H1 (cell line): ENCODE results near the gene CYB5R2. TPM values are rescaled to one million over a fixed set of nuclear protein-coding genes. Genes with fewer than 3 reads are reported as not detected.

Experiments used
- CTCF ChIA-PET: fragments of 300-600 bp; sonication (Branson Sonifier 250); formaldehyde crosslinking; loops from one replicate; lab custom pipeline; 2021; ENCODE audit not compliant: partially characterized antibody; lab: Charles Lee
- POLR2A ChIA-PET: fragments of 300-600 bp; sonication (Branson Sonifier 250); formaldehyde crosslinking; loops from one replicate; lab custom pipeline; 2021; ENCODE audit warnings: inconsistent platforms; ENCODE audit not compliant: partially characterized antibody; lab: Charles Lee
- DNase-seq, 2 experiments: peaks; one replicate each; pipeline versions ENCODE4 v3.0.0 to v3.0.0-alpha.2; 2010 to 2022; ENCODE audit warnings: low spot score in 2 of 2, low read depth in 1 of 2, mixed read lengths in 1 of 2
- FAIRE-seq: peaks from 2 replicates; lab custom pipeline; 2011; peaks lifted over from hg19 to GRCh38; lab: Jason Lieb, UNC
- H2AFZ ChIP-seq: 2 replicates; pipeline ENCODE4 v1.8.1; 2012; ENCODE audit warnings: low read length, inconsistent platforms
- H2AK5ac ChIP-seq: 2 replicates; pipeline ENCODE4 v1.6.1; 2013; ENCODE audit warnings: low read depth, low read length
- H2BK120ac ChIP-seq: replicated peaks from 2 replicates; pipeline ENCODE3; 2013; ENCODE audit warnings: low read depth, low read length, inconsistent platforms
- H2BK12ac ChIP-seq: 2 replicates; pipeline ENCODE4 v1.6.1; 2013; ENCODE audit warnings: low read depth, low read length
- H2BK15ac ChIP-seq: 2 replicates; pipeline ENCODE4 v1.6.1; 2013; ENCODE audit warnings: low read length
- H2BK20ac ChIP-seq: 2 replicates; pipeline ENCODE4 v1.6.1; 2013; ENCODE audit warnings: low read length
- H2BK5ac ChIP-seq: 2 replicates; pipeline ENCODE4 v1.6.1; 2013; ENCODE audit warnings: low read depth, low read length
- H3K14ac ChIP-seq: 2 replicates; pipeline ENCODE4 v1.6.1; 2013; ENCODE audit warnings: inconsistent platforms; ENCODE audit not compliant: insufficient read length
- H3K18ac ChIP-seq: 2 replicates; pipeline ENCODE4 v1.6.1; 2013; ENCODE audit warnings: low read length; ENCODE audit errors: extremely low read depth
- H3K23ac ChIP-seq: 2 replicates; pipeline ENCODE4 v1.6.1; 2013; ENCODE audit warnings: inconsistent platforms; ENCODE audit not compliant: insufficient read length
- H3K23me2 ChIP-seq: 2 replicates; pipeline ENCODE4 v1.6.1; 2013; ENCODE audit warnings: low read depth, low read length
- H3K27ac ChIP-seq: 2 replicates; pipeline ENCODE4 v1.6.1; 2011; ENCODE audit warnings: low read depth, low read length, inconsistent platforms
- H3K27me3 ChIP-seq, 4 experiments: replicated peaks in 1 of 4; 1 replicate in 1 of 4; 2 replicates in 3 of 4; pipeline versions ENCODE4 v1.6.1 to v1.8.1; 2011 to 2013; ENCODE audit warnings: low read length in 3 of 4, mild to moderate bottlenecking in 3 of 4, inconsistent platforms in 2 of 4, mixed read lengths in 2 of 4, moderate library complexity in 1 of 4; ENCODE audit not compliant: control insufficient read depth in 3 of 4, insufficient read depth in 3 of 4; ENCODE audit errors: extremely low read depth in 1 of 4
- H3K36me3 ChIP-seq, 4 experiments: 2 replicates each; pipeline versions ENCODE4 v1.6.1 to v1.8.1; 2011 to 2013; ENCODE audit warnings: mild to moderate bottlenecking in 4 of 4, low read length in 3 of 4, moderate library complexity in 2 of 4, control low read depth in 1 of 4, inconsistent platforms in 1 of 4; ENCODE audit not compliant: insufficient read depth in 4 of 4, control insufficient read depth in 2 of 4
- H3K4ac ChIP-seq: replicated peaks from 2 replicates; pipeline ENCODE3; 2013; ENCODE audit warnings: low read length, low read depth, mixed read lengths, inconsistent platforms; ENCODE audit not compliant: insufficient read length
- H3K4me1 ChIP-seq, 4 experiments: replicated peaks in 1 of 4; 1 replicate in 1 of 4; 2 replicates in 3 of 4; pipeline versions ENCODE4 v1.6.1 to v1.8.1; 2011 to 2013; ENCODE audit warnings: low read length in 3 of 4, inconsistent platforms in 2 of 4, mixed read lengths in 1 of 4; ENCODE audit not compliant: insufficient read depth in 4 of 4, control insufficient read depth in 3 of 4
- H3K4me2 ChIP-seq, 2 experiments: 2 replicates each; pipeline versions ENCODE4 v1.6.1 to v1.8.1; 2011 to 2013; ENCODE audit warnings: low read depth in 2 of 2, low read length in 2 of 2, control low read depth in 1 of 2, inconsistent platforms in 1 of 2, mild to moderate bottlenecking in 1 of 2; ENCODE audit not compliant: insufficient read depth in 1 of 2
- H3K4me3 ChIP-seq, 4 experiments: fragments of 200-600, 300-600 bp in 1 of 4; sonication (generic), shearing (Covaris generic), sonication (Bioruptor Twin) in 1 of 4; 2 replicates each; pipeline versions ENCODE4 v1.5.1 to v1.8.1; 2011 to 2016; ENCODE audit warnings: low read length in 4 of 4, low read depth in 3 of 4, control low read depth in 2 of 4, inconsistent platforms in 2 of 4, mild to moderate bottlenecking in 2 of 4, mixed read lengths in 1 of 4, moderate library complexity in 1 of 4; ENCODE audit not compliant: insufficient read depth in 2 of 4; ENCODE audit errors: extremely low read depth in 1 of 4
- H3K56ac ChIP-seq: replicated peaks from 2 replicates; pipeline ENCODE3; 2013; ENCODE audit warnings: low read depth, mild to moderate bottlenecking, mixed read lengths, low read length, inconsistent platforms; ENCODE audit not compliant: insufficient read length
- H3K79me1 ChIP-seq: 2 replicates; pipeline ENCODE4 v1.6.1; 2013; ENCODE audit warnings: low read depth, low read length, control low read depth
- H3K79me2 ChIP-seq, 2 experiments: 2 replicates each; pipeline versions ENCODE4 v1.6.1 to v1.8.1; 2012 to 2013; ENCODE audit warnings: low read length in 2 of 2, mild to moderate bottlenecking in 2 of 2, inconsistent platforms in 1 of 2; ENCODE audit not compliant: insufficient read depth in 2 of 2, control insufficient read depth in 1 of 2
- H3K9ac ChIP-seq, 4 experiments: replicated peaks in 1 of 4; 1 replicate in 1 of 4; 2 replicates in 3 of 4; pipeline versions ENCODE4 v1.6.1 to v1.8.1; 2011 to 2013; ENCODE audit warnings: low read depth in 3 of 4, low read length in 3 of 4, control low read depth in 2 of 4, mild to moderate bottlenecking in 2 of 4, moderate library complexity in 2 of 4, inconsistent platforms in 1 of 4; ENCODE audit errors: extremely low read depth in 1 of 4
- H3K9me3 ChIP-seq, 2 experiments: 2 replicates each; pipeline versions ENCODE4 v1.6.1 to v1.8.1; 2012 to 2013; ENCODE audit warnings: mild to moderate bottlenecking in 2 of 2, moderate library complexity in 2 of 2, control low read depth in 1 of 2, inconsistent platforms in 1 of 2, low read depth in 1 of 2, low read length in 1 of 2, mixed read lengths in 1 of 2; ENCODE audit not compliant: insufficient read depth in 2 of 2
- H4K20me1 ChIP-seq, 2 experiments: replicated peaks in 1 of 2; 2 replicates each; pipeline versions ENCODE3 to v1.8.1; 2011 to 2013; ENCODE audit warnings: inconsistent platforms in 2 of 2, low read length in 2 of 2, mild to moderate bottlenecking in 1 of 2; ENCODE audit not compliant: insufficient read depth in 2 of 2, control insufficient read depth in 1 of 2
- H4K5ac ChIP-seq: 2 replicates; pipeline ENCODE4 v1.6.1; 2013; ENCODE audit warnings: low read length, low read depth, mixed read lengths, inconsistent platforms; ENCODE audit not compliant: insufficient read length
- H4K8ac ChIP-seq: 2 replicates; pipeline ENCODE4 v1.8.0; 2013; ENCODE audit warnings: mild to moderate bottlenecking, moderate library complexity, low read length, inconsistent platforms; ENCODE audit not compliant: insufficient read depth; ENCODE audit errors: extremely low read depth
- H4K91ac ChIP-seq: replicated peaks from 2 replicates; pipeline ENCODE3; 2013; ENCODE audit warnings: low read length, mixed read lengths, inconsistent platforms; ENCODE audit not compliant: insufficient read length
- BACH1 ChIP-seq: IDR thresholded peaks from 2 replicates; pipeline ENCODE4 v1.6.1; 2012; ENCODE audit warnings: low read length, improper control_type of control experiment
- BRCA1 ChIP-seq: IDR thresholded peaks from 2 replicates; pipeline ENCODE4 v1.6.1; 2012; ENCODE audit warnings: low read depth, low read length, improper control_type of control experiment
- CHD2 ChIP-seq: IDR thresholded peaks from 2 replicates; pipeline ENCODE4 v1.6.1; 2012; ENCODE audit warnings: low read length, improper control_type of control experiment
- GTF2F1 ChIP-seq: IDR thresholded peaks from 2 replicates; pipeline ENCODE4 v1.6.1; 2012; ENCODE audit warnings: low read depth, low read length, improper control_type of control experiment, borderline replicate concordance
- KDM5A ChIP-seq: fragments of 200-600 bp; IDR thresholded peaks from 2 replicates; pipeline ENCODE4 v1.7.1; 2012; ENCODE audit warnings: mild to moderate bottlenecking, low read length, inconsistent platforms, mixed read lengths
- RBBP5 ChIP-seq: IDR thresholded peaks from 2 replicates; pipeline ENCODE4 v1.7.1; 2012; ENCODE audit warnings: low read depth, mild to moderate bottlenecking, inconsistent platforms, low read length, moderate library complexity, borderline replicate concordance
- RXRA ChIP-seq: IDR thresholded peaks from 2 replicates; pipeline ENCODE4 v1.6.1; 2011; ENCODE audit warnings: low read depth, mild to moderate bottlenecking, low read length, moderate library complexity; ENCODE audit not compliant: insufficient read depth
- SIRT6 ChIP-seq: IDR thresholded peaks from one replicate; pipeline ENCODE4 v1.7.1; 2012; ENCODE audit warnings: low read length, inconsistent platforms
- TEAD4 ChIP-seq: IDR thresholded peaks from 2 replicates; pipeline ENCODE4 v1.6.1; 2012; ENCODE audit warnings: low read depth, low read length, inconsistent platforms, mixed read lengths
- WGBS, 2 experiments: shearing (Covaris generic) in 1 of 2; methylation state at CpG; one replicate each; pipeline versions ENCODE4 v1.1.6 to v1.1.7; 2013 to 2015; ENCODE audit warnings: low lambda C conversion rate in 2 of 2, mixed read lengths in 2 of 2, inconsistent platforms in 1 of 2, low coverage in 1 of 2, missing lambda C conversion rate in 1 of 2; ENCODE audit not compliant: insufficient replicate concordance in 2 of 2, insufficient coverage in 1 of 2, insufficient read length in 1 of 2; ENCODE audit errors: extremely low coverage in 1 of 2, missing lambda C conversion rate in 1 of 2; 5-methylcytosine and 5-hydroxymethylcytosine counted together
- polyA plus RNA-seq, 7 experiments: library from polyadenylated mRNA; depleted of rRNA in 3 of 7; stranded (reverse) in 5 of 7; unstranded in 2 of 7; fragments of >200 nt in 5 of 7; fragments of 200-250 nt in 2 of 7; gene quantifications; 1 replicate in 5 of 7; 2 replicates in 1 of 7; 4 replicates in 1 of 7; pipeline versions ENCODE4 v1.2.1 to v1.2.3, GENCODE V29; 2011 to 2013; ENCODE audit warnings: missing spikeins in 2 of 7, mixed read lengths in 2 of 7
- total RNA-seq: library from RNA; stranded (reverse); fragmentation: NEBNext Ultra II Directional; extraction: Animal tissue kit (Norgen Biotek cat#: 25700); gene quantifications from 2 replicates; pipeline ENCODE4 v1.2.1, GENCODE V29; 2021
- TF ChIP-seq, protein P1 (sequence below), 3 experiments: IDR thresholded peaks; 1 replicate in 2 of 3; 2 replicates in 1 of 3; pipeline versions ENCODE4 v1.5.1 to v1.6.1; 2011; ENCODE audit warnings: low read length in 3 of 3, mild to moderate bottlenecking in 3 of 3, inconsistent platforms in 2 of 3, low read depth in 1 of 3, moderate library complexity in 1 of 3; ENCODE audit not compliant: insufficient read depth in 1 of 3; ENCODE audit errors: control extremely low read depth in 1 of 3
- TF ChIP-seq, protein P2 (sequence below): IDR thresholded peaks from 2 replicates; pipeline ENCODE4 v1.6.1; 2011; ENCODE audit warnings: low read length, improper control_type of control experiment

Gene CYB5R2
- total and polyA plus RNA-seq, 2 of the 8 experiments (the other 6 are each of a cell fraction or from before 2014, with no cell fraction given): 53.0 to 55.9 TPM

DNA sequence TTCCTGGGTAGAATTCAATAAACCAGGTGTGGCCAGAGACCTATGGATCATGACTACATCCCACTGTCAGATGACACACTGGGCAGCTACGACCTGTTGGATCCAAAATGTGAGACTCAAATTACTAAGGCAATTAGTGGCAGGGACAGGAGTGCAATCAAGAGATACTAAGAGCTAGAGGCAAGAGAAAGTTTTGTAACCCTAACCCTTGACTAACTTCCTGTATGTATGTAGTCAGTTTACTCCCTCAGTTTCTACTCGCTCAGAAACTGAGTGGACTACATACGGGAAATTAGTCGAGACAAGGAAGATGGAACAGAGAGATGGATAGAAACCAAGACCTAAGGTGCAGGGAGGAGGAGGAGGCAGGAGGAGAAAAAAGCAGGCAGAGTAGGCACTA is 2.7 kb downstream of the CYB5R2 start:
- DNase-seq (no peak), FAIRE-seq (no peak)
- ChIA-PET CTCF (interaction anchor here (1.1 to 5.7 kb wide), 8 partner anchors 11 to 141 kb away, joined by 3 to 43 read pairs (median 4); no protein-coding TSS in a partner anchor), POLR2A (interaction anchor here (1.8 kb wide), 1 partner anchor 11 kb away, joined by 4 read pairs; no protein-coding TSS in a partner anchor)
- no peak overlapping the region for H3K56ac ChIP-seq
- H3K18ac ChIP-seq: no peak overlapping the region
- no peak overlapping the region for H3K14ac ChIP-seq
- H3K79me1 ChIP-seq: peaks cover 2% of the 10 kb centered on the region; the same call in 1 of the 2 replicates
- H2AK5ac ChIP-seq: no peak overlapping the region
- no peak overlapping the region for H3K4ac ChIP-seq
- H2BK120ac ChIP-seq: no peak overlapping the region
- no peak overlapping the region for H4K5ac ChIP-seq
- no peak overlapping the region for H4K91ac ChIP-seq
- H2BK15ac ChIP-seq: no peak overlapping the region
- H3K9ac ChIP-seq: no peak overlapping the region
- H2BK5ac ChIP-seq: no peak overlapping the region
- H3K23me2 ChIP-seq: peaks cover 16% of the 10 kb centered on the region; the same call in 1 of the 2 replicates
- 66% methylated on average over 4 of the region's 4 CpGs; no CpG with 5 or more reads in 1 of the 2 experiments for WGBS, 2 experiments
- H3K4me1 ChIP-seq: peaks cover 0 to 10% (median 4%) of the 10 kb centered on the region in 4 experiments; a peak in 4 of 7 replicates
- no peak overlapping the region for H3K27ac ChIP-seq
- no peak overlapping the region for H2AFZ ChIP-seq
- H3K4me3 ChIP-seq: no peak overlapping the region
- no peak overlapping the region for H2BK20ac ChIP-seq
- H4K20me1 ChIP-seq: no peaks in the 10 kb centered on the region
- no peaks in the 10 kb centered on the region for H3K79me2 ChIP-seq
- H4K8ac ChIP-seq: no peak overlapping the region
- peaks cover 0 to 4% of the 10 kb centered on the region in 2 experiments; a peak in 2 of 4 replicates for H3K9me3 ChIP-seq
- no peak overlapping the region for H2BK12ac ChIP-seq
- no peak overlapping the region for H3K23ac ChIP-seq
- peaks cover 12 to 34% (median 23%) of the 10 kb centered on the region in 4 experiments; a peak in 7 of 8 replicates for H3K36me3 ChIP-seq
- H3K4me2 ChIP-seq: no peak overlapping the region
- H3K27me3 ChIP-seq: no peaks in the 10 kb centered on the region
- TF ChIP-seq RBBP5 (no peak), BRCA1 (no peak), RXRA (no peak), TEAD4 (no peak), CHD2 (no peak), GTF2F1 (no peak), BACH1 (no peak), SIRT6 (no peak), KDM5A (no peak)
- TF ChIP-seq, protein P1, sequence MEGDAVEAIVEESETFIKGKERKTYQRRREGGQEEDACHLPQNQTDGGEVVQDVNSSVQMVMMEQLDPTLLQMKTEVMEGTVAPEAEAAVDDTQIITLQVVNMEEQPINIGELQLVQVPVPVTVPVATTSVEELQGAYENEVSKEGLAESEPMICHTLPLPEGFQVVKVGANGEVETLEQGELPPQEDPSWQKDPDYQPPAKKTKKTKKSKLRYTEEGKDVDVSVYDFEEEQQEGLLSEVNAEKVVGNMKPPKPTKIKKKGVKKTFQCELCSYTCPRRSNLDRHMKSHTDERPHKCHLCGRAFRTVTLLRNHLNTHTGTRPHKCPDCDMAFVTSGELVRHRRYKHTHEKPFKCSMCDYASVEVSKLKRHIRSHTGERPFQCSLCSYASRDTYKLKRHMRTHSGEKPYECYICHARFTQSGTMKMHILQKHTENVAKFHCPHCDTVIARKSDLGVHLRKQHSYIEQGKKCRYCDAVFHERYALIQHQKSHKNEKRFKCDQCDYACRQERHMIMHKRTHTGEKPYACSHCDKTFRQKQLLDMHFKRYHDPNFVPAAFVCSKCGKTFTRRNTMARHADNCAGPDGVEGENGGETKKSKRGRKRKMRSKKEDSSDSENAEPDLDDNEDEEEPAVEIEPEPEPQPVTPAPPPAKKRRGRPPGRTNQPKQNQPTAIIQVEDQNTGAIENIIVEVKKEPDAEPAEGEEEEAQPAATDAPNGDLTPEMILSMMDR (IDR thresholded peaks at IDR 0.05; ENCODE audit: control extremely low read depth in 1 of 3, insufficient read depth in 1 of 3, low read depth in 1 of 3, low read length in 3 of 3): no peak
- TF ChIP-seq, protein P2, sequence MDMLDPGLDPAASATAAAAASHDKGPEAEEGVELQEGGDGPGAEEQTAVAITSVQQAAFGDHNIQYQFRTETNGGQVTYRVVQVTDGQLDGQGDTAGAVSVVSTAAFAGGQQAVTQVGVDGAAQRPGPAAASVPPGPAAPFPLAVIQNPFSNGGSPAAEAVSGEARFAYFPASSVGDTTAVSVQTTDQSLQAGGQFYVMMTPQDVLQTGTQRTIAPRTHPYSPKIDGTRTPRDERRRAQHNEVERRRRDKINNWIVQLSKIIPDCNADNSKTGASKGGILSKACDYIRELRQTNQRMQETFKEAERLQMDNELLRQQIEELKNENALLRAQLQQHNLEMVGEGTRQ: no peak
